ENCODE measurements around the gene OFD1.

Gene OFD1

DNA sequence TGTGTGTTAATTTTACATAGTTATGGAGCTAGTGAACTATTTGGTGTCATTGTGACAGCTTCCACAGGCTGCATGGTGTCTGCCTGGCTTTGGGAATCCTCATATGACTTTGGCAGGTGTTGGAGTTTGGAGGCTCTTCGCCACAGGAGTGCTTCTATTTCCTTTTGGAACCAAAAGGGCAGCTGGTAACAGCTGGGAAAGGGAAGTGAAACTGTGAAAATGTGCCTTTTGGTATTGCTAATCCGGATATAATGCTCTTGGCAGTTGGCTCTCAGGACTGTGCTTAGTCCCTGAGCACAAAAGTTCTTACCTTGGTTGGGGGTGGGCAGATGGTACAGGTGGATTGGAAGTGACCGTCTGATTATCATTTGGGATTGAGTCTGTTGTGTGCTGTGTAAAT, 18.1 kb downstream of the OFD1 start:
- no peak for DNase-seq (ENCODE audit: low read depth in 2 of 3, low spot score in 2 of 3)

DNA sequence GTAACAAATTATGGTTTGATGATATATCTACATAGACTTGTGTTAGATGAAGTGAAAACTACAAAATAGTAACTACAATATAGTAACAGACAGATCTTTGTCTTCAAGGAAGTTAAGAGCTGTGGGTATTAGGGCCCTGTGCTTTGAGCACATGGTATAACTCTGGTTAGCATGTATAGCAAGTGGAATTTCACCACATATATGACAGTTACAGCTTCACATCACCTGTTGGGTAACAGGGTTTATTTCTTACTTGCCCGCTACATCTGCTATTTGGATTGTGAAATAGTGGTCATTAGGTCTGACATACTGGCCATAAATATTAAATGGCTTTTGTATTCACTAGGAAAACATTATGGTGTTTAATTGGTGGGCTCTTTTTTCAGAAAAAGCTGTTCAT, 20.2 kb downstream of the OFD1 start:
- DNase-seq (ENCODE audit: low read depth in 2 of 3, low spot score in 2 of 3) = no peak

DNA sequence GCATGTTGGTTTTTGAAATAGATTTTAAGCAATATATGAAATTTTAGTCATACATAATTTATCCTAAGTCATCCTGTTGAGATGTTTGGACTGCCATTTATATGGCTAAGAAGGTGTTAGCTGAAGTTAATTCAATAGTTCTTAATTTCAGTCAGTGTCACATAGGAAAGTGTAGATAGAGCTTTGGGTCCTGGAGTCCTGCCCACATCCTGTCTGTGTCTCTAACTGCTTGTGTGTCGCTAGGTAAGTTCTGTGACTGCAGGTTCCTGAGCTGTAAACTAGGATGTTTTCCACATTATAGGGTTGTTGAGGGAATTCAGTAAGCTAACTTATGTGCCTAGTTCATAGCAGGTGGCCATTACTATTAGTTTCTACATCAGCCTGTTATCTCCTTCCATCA, 20.7 kb downstream of the OFD1 start:
- DNase-seq (ENCODE audit: low read depth in 2 of 3, low spot score in 2 of 3) = no peak

DNA sequence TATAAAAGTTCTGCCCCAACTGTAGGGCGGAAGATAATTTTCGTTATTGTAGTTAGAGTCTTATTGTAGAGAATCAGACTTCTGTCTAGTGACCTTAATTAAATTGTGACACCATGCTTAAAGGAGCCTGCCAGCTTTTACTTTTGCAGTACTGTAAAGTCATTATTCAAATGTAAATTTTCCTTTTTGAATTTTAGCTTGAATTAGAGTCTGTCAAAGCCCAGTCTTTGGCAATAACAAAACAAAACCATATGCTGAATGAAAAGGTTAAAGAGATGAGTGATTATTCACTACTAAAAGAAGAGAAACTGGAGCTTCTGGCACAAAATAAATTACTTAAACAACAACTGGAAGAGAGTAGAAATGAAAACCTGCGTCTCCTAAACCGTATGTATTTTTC, 21.8 kb downstream of the OFD1 start:
- no peak for DNase-seq (ENCODE audit: low read depth in 2 of 3, low spot score in 2 of 3)

- DNase-seq (ENCODE audit: low read depth in 2 of 3, low spot score in 2 of 3) = no peak
Observed at GRCh38 chrX:13759152-13759718, 24.7 kb downstream of the OFD1 start.

- no peak for DNase-seq (ENCODE audit: low read depth in 2 of 3, low spot score in 2 of 3)
Observed at GRCh38 chrX:13760426-13760825, 25.9 kb downstream of the OFD1 start.

- no peak for DNase-seq (ENCODE audit: low read depth in 2 of 3, low spot score in 2 of 3)
Observed at GRCh38 chrX:13761606-13762414, 27.3 kb downstream of the OFD1 start.

GRCh38 chrX:13763489-13763888, 28.9 kb downstream of the OFD1 start:
- DNase-seq (ENCODE audit: low read depth in 2 of 3, low spot score in 2 of 3) = no peak

DNA sequence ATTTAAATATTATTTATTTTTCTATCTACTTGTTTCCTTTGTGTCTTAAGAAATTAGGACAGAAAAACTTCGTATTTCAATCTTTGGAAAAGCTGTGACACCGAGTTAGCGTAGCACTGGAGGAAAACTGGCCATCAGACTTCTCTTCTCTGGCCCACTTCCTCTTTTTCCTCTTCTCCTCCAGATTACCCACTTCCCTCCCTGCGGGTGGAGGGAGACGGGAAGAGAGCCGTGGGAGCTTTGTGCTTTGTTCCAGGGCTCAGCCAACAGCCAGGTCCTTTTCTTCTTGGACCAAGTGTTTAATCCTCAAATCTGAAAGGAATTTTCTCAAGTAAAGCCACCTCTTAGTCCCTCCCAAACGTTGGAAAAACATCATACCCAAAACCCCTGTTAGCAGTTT, 29.7 kb downstream of the OFD1 start:
- DNase-seq (ENCODE audit: low read depth in 2 of 3, low spot score in 2 of 3) = no peak

DNA sequence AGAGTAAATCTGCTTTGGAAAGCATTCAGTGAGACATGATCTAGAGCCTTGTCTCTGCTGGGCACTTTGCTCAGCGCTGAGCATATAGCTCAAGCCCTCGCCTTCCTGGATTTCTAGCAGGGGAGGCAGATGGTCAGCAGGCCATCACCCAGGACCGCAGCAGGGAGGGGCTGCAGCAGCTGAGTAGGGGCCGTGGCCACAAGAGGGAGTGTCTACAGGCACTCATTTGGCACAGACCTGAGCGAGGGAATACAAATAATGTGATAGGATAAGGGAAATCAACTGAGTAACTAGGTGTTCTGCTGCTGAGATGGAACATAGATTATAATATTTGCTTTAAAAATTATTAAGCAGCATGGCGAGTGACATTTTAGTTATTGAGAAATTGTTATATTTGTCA, 30.2 kb downstream of the OFD1 start:
- DNase-seq (ENCODE audit: low read depth in 2 of 3, low spot score in 2 of 3) = no peak

DNA sequence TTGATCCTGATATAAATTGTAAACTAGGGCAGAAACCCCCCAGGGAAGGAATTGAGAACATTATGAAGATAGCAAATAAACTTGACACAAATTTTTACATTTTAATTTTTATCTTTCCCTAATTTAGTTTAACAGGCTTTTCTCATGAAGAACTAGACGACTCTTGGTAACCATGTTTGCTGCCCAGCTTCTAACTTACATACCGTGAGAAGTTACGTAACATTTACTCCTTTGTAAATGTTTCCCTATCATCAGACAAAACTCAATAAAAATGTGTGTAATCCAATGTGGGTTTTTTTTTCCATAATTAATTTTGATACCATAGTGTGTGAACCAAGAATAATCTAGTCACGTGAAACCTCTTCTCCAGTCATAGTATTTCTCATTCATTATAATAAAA, 34.4 kb downstream of the OFD1 start:
- no peak for DNase-seq (ENCODE audit: low read depth in 2 of 3, low spot score in 2 of 3)

- DNase-seq (ENCODE audit: low read depth in 2 of 3, low spot score in 2 of 3) = no peak
Observed at GRCh38 chrX:13770013-13770535, 35.5 kb downstream of the OFD1 start.

GRCh38 chrX:13774696-13775095, 40.1 kb downstream of the OFD1 start:
- DNase-seq (ENCODE audit: low read depth in 2 of 3, low spot score in 2 of 3) = no peak

DNA sequence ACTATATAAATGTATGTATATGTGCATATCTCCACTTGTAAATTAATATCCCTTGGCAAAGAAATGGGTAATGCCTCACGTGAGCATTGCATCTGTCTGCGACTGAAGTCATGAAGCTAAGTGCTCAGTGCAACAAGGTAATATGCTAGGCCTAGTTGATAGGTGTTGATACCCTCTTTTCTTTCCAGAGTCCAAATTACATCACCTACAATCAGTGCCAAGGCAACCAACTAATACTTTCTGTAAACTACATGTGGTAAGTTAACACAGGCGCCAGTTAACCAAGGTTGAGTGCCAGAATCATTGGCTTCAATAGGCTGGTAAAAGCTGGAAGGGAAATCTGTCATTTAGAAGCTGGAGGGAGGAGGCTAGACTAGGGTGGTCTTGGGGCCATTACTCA, 41.3 kb downstream of the OFD1 start:
- DNase-seq (ENCODE audit: low read depth in 2 of 3, low spot score in 2 of 3) = no peak

GRCh38 chrX:13776387-13776786, 41.8 kb downstream of the OFD1 start:
- DNase-seq (ENCODE audit: low read depth in 2 of 3, low spot score in 2 of 3) = no peak

DNA sequence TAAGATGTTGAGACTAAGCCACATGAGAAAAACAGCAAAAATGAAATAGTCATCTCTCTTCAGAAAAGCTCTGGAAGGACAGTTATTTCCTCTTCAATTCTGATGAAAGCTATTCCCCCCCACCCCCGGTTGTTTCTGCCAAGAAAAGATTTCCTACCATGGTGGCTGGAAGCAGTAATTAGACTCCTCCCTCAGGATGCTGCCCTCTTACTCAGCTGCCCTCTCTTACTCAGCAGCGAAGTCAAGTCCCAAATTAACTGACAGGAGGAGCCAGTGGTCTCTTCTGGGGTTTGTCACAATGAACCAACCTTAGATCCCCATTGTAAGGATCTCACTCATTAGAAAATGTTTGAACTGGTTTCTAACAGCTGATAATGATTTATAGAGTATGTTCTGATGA, 44.4 kb downstream of the OFD1 start:
- DNase-seq (ENCODE audit: low read depth in 2 of 3, low spot score in 2 of 3) = no peak

DNA sequence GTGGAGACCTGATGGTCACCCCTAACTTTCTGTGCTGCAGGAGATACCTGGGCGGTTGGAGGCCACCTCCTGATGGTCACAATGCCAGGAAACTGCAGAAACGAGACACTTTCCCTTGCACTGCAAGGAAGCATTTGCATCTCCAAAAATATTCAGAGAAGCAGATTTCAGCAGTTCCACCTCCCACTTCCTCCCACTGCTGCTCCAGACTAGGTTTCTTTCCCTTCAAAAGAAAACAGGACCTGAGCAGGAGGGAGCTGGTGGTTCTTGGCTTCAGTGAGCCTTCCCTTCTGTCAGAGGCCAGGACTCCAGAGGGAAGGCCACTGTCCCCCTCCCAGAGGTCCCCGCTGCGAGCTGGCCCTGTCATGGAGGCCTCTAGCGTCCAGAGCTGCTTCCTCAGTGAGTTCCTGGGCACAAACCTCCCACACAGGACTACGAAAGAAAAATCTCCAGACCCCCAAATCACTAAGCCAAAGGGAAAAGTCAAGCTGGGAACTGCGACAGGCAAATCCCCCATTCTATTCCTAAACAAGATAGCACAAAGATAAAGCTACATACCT, 46.4 kb downstream of the OFD1 start:
- DNase-seq (ENCODE audit: low read depth in 2 of 3, low spot score in 2 of 3) = no peak

DNA sequence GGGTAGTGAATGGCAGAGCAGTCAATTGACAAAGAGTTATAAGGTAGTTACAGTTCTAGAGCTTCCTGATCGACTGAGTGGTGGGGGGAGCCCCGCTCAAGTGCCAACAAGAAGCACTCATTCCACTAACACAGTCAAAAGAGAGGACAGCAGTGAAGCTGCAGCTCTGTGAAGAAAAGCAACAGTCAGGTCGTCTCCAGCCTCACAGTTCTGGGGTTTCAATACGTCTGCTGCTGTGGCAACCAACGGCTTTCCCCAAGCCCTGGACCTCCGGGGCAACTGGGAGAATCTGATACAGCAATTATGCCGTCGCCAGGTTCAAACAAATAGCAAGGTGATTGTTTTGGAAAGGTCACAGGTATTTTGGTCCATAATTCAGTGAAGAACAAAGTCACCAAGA, 51.5 kb downstream of the OFD1 start:
- no peak for DNase-seq (ENCODE audit: low read depth in 2 of 3, low spot score in 2 of 3)

- DNase-seq (ENCODE audit: low read depth in 2 of 3, low spot score in 2 of 3) = no peak
Observed at GRCh38 chrX:13790206-13791131, 55.9 kb downstream of the OFD1 start.

GRCh38 chrX:13791145-13791544, 56.6 kb downstream of the OFD1 start:
- DNase-seq (ENCODE audit: low read depth in 2 of 3, low spot score in 2 of 3) = no peak

DNA sequence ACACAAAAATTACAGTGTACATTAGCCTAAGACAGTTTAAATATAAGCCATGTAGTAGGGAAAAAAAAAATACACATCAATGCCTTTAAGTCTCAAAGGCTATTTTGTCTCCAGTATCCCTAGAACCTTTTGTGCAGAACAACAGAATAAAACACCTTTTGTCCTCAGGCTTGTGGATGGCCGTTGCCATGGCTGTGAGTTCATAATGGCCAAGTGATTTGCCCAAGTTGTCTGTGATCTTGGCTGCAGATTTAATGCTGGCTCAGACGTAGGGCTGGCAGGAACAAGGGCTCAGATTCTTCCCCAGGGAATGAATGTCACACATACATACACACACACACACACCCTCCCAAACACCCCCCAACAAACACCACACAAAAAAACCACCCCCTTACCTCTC, 57.0 kb downstream of the OFD1 start:
- DNase-seq (ENCODE audit: low read depth in 2 of 3, low spot score in 2 of 3) = no peak
